ENCODE measurements around the gene TEX14. TPM values are rescaled to one million over a fixed set of nuclear protein-coding genes. Genes with fewer than 3 reads are reported as not detected.
A peak's percentile ranks its signal among the peaks of the same experiment; 100 is the strongest.

TEX14 gene
- total and polyA plus RNA-seq, 10 of the 15 experiments (the other 5 are each of a cell fraction or from before 2014, with no cell fraction given), result 0.15 to 1.3 (median 0.66) TPM

GRCh38 chr17:58514770-58515157, 177.1 kb downstream of the TEX14 start:
- DNase-seq (ENCODE audit: low read depth, low spot score) (no peak), ATAC-seq (no peak), FAIRE-seq (no peak)
- no peak overlapping the region; the same call in 1 of the 2 replicates for H3K9ac ChIP-seq (ENCODE audit: control insufficient read depth, insufficient read depth, low read length)
- BruUV-seq (replicated peaks), result no TSS peak
- TF ChIP-seq HDGF (IDR thresholded peaks at IDR 0.05), result 0 out of 2 replicates have a peak, but pooled peaks have one; percentile 66
- no peak for TF ChIP-seq NFXL1 (IDR thresholded peaks at IDR 0.05; ENCODE audit: borderline replicate concordance)
- 0 out of 4 replicates have a peak, but pooled peaks of 1 of the 2 experiments have one; percentile 9 for TF ChIP-seq IKZF2 (IDR thresholded peaks at IDR 0.05)
- TF ChIP-seq RFX5 (IDR thresholded peaks at IDR 0.05; ENCODE audit: low read depth, low read length), result no peak
- TF ChIP-seq NR2C1 (IDR thresholded peaks at IDR 0.05), result no peak
- no peak for TF ChIP-seq RAD21 (IDR thresholded peaks at IDR 0.05; ENCODE audit: insufficient read depth, low read depth, low read length)
- TF ChIP-seq USF2 (IDR thresholded peaks at IDR 0.05; ENCODE audit: borderline replicate concordance, low read depth, low read length), result no peak
- intact Hi-C loops (cut with micrococcal nuclease; ENCODE audit: unreplicated experiment) (loop anchor here (5.0 kb wide), 2 partner anchors 103 to 172 kb away; no protein-coding TSS in a partner anchor), in situ Hi-C loops (cut with MboI) (no loop called here)
- 0 out of 2 replicates have a peak, but pooled peaks cover 2% of the 10 kb centered on the region for H4K20me1 ChIP-seq (ENCODE audit: control insufficient read depth, insufficient read depth)
- peaks cover 13% of the 10 kb centered on the region in 2 experiments; a peak in 3 of 4 replicates for H3K36me3 ChIP-seq (ENCODE audit: control insufficient read depth in 2 of 2, insufficient read depth in 2 of 2, low read length in 1 of 2)
- H3K4me2 ChIP-seq (ENCODE audit: control insufficient read depth, insufficient read depth), result peak overlapping the region; percentile 71
- no peak overlapping the region for H2AFZ ChIP-seq (ENCODE audit: control insufficient read depth, low read depth, low read length)
- H3K9me3 ChIP-seq (replicated peaks; ENCODE audit: control insufficient read depth, insufficient read depth, low read length), result no peaks in the 10 kb centered on the region; the same call in 2 of the 3 replicates
- peaks cover 46% of the 10 kb centered on the region for H3K79me2 ChIP-seq (ENCODE audit: control insufficient read depth, insufficient read depth, low read length)
- RAD21 ChIA-PET (ENCODE audit: unreplicated experiment), result interaction anchor here (0.7 to 1.2 kb wide), 6 partner anchors 10 to 592 kb away, joined by 3 to 4 read pairs (median 4); partner anchors contain the start of gene TRIM37
- POLR2A ChIA-PET, result interaction anchor here (0.5 to 1.4 kb wide), 7 partner anchors 9 to 198 kb away, joined by 3 to 5 read pairs (median 3); no protein-coding TSS in a partner anchor
- CTCF ChIA-PET, result interaction anchor here (0.9 to 2.2 kb wide), 6 partner anchors 9 to 197 kb away, joined by 3 to 15 read pairs (median 4); partner anchors contain the start of gene RAD51C
- SMC1A ChIA-PET (ENCODE audit: uncharacterized antibody, unreplicated experiment), result interaction anchor here (0.8 to 4.2 kb wide), 5 partner anchors 11 to 197 kb away, joined by 3 to 22 read pairs (median 4); no protein-coding TSS in a partner anchor
- H3K27ac ChIP-seq (ENCODE audit: control insufficient read depth, insufficient read depth), result peak overlapping the region; percentile 76
- H3K4me1 ChIP-seq (ENCODE audit: control insufficient read depth, insufficient read depth, low read length), result peaks cover 28% of the 10 kb centered on the region
- no peaks in the 10 kb centered on the region for H3K27me3 ChIP-seq (replicated peaks in 1 of 2; ENCODE audit: control insufficient read depth in 2 of 2, insufficient read depth in 2 of 2, low read length in 1 of 2)
- peak overlapping the region; percentile 98 for H3K4me3 ChIP-seq
- 32% methylated on average over 11 of the region's 11 CpGs for WGBS (ENCODE audit: insufficient coverage, insufficient replicate concordance, low lambda C conversion rate, missing lambda C conversion rate)

Data from GM12878 (cell line).